ENCODE data around the gene ERAL1.

DNA sequence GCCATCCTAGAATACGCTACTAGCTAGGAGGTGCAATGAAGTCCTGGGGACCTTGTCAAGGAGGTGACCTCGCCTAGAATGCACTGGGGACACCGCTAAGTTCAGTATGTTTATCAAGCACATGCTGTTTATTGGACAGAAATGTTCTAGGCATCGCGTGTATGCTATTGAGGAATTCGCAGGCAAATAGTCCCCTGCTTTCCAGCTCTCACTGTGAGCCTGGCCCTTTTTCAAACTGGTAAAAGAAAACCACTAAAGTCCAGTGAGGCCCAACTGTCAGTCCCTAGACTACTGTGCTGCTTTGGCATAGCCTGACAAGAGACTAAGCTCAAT, 11.0 kb upstream of the ERAL1 start:
- TF ChIP-seq, protein P1, sequence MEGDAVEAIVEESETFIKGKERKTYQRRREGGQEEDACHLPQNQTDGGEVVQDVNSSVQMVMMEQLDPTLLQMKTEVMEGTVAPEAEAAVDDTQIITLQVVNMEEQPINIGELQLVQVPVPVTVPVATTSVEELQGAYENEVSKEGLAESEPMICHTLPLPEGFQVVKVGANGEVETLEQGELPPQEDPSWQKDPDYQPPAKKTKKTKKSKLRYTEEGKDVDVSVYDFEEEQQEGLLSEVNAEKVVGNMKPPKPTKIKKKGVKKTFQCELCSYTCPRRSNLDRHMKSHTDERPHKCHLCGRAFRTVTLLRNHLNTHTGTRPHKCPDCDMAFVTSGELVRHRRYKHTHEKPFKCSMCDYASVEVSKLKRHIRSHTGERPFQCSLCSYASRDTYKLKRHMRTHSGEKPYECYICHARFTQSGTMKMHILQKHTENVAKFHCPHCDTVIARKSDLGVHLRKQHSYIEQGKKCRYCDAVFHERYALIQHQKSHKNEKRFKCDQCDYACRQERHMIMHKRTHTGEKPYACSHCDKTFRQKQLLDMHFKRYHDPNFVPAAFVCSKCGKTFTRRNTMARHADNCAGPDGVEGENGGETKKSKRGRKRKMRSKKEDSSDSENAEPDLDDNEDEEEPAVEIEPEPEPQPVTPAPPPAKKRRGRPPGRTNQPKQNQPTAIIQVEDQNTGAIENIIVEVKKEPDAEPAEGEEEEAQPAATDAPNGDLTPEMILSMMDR (IDR thresholded peaks at IDR 0.05) = no peak
- no peak for TF ChIP-seq POLR2A (IDR thresholded peaks at IDR 0.05)
